Measurements from ENCODE around the gene FLT3.
"Not testable (repeated sequence)": the region's sequence is repeated elsewhere in the genome, so short reads cannot be mapped to it uniquely, and the experiment has no call there.

- not testable (repeated sequence) for TF ChIP-seq POLR2AphosphoS5, CTCF (IDR thresholded peaks at IDR 0.05)
Measured at GRCh38 chr13:28141542-28141941, 41.2 kb upstream of the FLT3 start.
